CD4-positive, alpha-beta T cell treated with Interleukin-6 for 4 hours (primary cell): Measurements from ENCODE around the gene LCE2A.

Experiments used
- DNase-seq: peaks from one replicate; pipeline ENCODE4 v3.0.0-alpha.2; 2020; ENCODE audit warnings: mixed read lengths

LCE2A gene

GRCh38 chr1:152743371-152744145, 45.4 kb downstream of the LCE2A start:
- no peak for DNase-seq

GRCh38 chr1:152745289-152745704, 47.2 kb downstream of the LCE2A start:
- no peak for DNase-seq

GRCh38 chr1:152745765-152746444, 47.8 kb downstream of the LCE2A start:
- DNase-seq: no peak

GRCh38 chr1:152747831-152748230, 49.7 kb downstream of the LCE2A start:
- no peak for DNase-seq
